RPMI8226 (cell line): Measurements from ENCODE around the gene TOM1L2.
"Not testable (repeated sequence)": the region's sequence is repeated elsewhere in the genome, so short reads cannot be mapped to it uniquely, and the experiment has no call there.

Experiments
- DNase-seq: peaks from one replicate; pipeline ENCODE4 v3.0.0-alpha.2; 2015

TOM1L2 gene

DNA sequence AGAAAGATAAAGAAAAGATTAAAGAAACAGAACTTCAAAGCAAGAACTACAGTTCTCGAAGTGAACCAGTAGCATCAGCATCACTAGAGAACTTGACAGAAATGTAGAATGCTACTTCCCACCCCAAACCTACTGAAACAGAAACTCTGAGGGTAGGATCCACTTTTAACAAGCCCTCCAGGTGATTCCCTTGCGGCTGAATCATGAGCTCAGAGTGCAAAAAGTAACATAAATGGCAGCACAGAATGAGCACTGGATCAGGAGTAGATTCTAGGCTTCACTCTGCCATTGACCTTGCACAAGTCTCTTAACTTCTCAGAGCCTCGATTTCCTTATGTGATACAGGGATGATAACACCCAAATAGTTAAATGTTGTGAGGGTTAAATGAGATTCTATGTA, 5.8 kb downstream of the TOM1L2 start:
- no peak for DNase-seq

- DNase-seq = no peak
Observed at GRCh38 chr17:17965152-17965721, 7.0 kb downstream of the TOM1L2 start.

- DNase-seq = no peak
Observed at GRCh38 chr17:17964710-17965109, 7.5 kb downstream of the TOM1L2 start.

DNA sequence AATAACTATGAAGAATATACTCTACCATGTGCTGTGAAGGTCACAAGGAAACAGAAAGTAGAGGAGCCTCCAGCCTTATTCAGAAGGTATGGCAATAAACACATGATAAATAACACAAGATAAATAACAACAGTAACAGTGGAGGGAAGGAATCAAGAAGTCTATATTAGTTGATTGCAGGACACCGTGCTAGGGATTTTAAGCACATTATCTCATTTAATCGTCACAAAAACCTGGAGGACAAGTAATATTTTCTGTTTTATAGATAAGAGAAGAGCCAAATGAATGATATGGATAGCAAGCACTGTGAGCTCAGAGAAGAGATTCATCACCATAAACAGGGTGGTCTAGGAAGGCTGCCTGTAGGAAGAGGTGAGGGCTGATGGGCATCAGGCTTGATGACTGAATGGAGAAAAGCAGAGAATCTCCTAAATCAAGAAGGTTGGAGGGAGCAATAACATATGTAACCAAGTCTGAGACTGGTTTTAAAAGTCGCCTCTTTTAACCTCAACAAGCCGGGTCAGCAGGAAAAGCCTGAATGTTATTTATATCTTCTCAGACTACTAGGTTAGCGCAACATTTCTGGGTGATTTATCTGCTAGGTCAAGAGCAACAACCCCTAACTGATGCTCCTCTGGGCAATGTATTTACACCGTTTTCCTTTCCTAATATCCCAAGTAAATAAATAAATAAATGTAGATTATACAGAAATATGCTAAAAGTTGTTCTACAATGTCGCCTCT, 8.3 kb downstream of the TOM1L2 start:
- DNase-seq = peak; percentile 37

DNA sequence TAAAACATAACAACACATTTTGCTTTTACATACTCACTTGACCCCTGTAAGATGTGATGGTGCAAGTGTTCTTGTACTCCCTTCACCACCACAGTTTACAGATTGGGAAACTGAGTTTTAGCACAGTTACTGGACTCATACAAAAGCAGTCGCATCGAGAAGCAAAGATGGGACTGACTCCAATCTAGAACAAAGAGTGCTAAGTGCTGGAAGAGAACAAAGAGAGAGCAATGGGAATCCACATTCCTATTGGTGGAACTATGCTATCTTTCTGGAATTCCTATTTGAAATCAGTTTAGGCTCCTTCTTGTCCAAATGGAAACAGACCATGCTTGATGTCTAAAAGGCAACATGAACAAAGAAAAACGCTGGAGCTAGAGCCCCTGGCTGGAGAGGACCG, 9.1 kb downstream of the TOM1L2 start:
- DNase-seq = no peak

DNA sequence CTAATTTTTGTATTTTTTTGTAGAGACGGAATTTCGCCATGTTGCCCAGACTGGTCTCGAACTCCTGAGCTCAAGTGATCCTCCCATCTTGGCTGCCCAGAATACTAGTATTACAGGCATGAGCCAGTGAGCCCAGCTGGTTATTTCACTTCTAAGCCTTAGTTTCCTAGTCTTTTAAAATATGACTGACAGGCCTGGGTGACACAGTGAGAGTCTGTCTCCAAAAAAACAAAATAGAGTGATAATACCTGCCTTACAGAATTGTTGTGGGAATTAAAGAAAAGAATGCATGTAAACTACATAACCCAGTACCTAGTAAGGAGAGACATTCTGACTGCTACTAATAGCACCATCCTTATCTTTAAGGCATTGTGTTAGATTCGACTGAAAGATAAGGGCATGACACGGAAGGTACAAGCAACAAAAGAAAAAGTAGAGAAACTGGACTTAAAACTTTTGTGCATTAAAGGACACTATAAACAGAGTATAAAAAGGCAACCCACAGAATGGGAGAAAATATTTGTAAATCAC, 11.6 kb downstream of the TOM1L2 start:
- no peak for DNase-seq

DNA sequence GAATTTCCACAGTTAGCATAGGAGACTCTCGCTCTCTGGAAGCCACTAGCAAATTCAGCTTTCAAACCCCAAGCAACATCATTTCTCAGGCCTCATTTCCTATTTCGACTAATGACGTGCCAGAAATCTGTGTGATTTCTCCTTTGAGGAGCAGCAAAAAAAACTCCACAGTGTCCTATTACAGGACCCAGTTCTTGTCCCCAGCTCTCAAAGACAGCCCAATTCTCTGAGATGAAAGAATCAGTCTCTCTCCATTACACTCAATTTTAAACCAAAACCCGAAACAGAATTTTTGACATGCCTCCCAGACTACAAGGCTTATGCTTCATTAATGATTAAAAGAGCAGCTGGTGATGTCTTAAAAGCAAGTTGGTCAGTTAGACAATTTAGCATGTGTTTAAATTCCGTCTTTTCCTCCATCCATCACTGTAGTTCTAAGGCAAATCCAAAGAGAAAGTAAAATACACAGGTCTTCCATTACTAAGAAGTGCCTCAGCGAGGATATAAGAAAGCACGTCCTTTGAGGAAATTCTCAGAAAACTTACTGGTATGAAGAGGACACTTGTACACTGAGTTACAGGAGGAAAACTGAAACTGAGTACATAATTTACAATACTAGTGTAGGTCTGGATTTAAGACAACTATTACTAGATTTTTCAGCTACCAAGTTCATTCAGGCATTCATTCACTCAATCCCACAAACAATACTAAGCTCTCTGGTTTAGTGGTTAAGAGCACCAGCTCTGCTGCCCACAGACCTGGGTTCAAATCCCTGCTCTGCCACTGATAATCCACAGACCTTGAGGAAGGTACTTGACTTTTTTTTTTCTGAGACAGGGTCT, 12.5 kb downstream of the TOM1L2 start:
- DNase-seq = no peak

DNA sequence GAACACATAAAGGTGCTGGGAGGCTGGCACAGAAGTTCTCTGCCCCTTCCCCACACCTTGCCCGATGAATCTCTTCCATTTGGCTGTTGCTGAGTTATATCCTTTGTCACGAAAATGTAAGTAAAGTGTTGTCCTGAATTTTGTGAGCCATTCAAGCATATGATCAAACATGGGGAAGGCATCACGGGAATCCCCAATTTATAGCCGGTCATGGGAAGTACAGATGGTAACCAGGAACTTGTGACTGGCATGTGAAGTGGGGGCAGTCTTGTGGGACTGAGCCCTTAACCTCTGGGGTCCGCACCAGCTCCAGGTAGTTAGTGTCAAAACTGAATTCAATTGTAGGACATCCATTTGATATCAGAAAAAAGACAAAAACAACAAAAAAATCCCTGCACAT, 13.2 kb downstream of the TOM1L2 start:
- no peak for DNase-seq

DNA sequence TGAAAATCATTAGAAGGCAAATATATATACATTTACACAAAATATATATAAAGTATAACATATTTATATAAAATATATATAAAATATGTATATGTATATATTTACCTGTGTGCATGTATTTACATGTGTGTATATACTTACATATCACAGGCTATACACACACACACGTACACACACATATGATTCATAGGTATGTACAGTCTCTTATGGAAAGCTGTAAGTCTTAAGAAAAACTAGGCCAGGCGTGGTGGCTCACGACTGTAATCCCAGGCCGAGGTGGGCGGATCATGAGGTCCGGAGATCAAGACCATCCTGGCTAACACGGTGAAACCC, 14.7 kb downstream of the TOM1L2 start:
- no peak for DNase-seq

DNA sequence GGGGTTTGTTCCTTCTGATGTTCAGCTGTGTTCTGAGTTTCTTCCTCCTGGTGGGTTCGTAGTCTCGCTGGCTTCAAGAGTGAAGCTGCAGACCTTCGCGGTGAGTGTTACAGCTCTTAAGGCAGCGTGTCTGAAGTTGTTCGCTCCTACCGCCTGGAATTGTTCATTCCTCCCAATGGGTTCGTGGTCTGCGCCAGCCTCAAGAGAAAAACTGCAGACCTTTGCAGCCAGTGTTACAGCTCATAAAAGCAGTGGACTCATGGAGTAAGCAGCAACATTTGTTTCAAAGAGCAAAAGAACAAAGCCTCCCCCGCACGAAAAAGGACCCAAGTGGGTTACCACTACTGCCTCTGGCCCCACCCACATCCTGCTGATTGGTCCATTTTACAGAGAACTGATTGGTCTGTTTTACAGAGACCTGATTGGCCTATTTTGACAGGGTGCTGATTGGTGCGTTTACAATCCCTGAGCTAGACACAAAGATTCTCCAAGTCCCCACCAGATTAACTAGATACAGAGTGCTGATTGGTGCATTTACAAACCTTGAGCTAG, 16.3 kb downstream of the TOM1L2 start:
- not testable (repeated sequence) for DNase-seq

DNA sequence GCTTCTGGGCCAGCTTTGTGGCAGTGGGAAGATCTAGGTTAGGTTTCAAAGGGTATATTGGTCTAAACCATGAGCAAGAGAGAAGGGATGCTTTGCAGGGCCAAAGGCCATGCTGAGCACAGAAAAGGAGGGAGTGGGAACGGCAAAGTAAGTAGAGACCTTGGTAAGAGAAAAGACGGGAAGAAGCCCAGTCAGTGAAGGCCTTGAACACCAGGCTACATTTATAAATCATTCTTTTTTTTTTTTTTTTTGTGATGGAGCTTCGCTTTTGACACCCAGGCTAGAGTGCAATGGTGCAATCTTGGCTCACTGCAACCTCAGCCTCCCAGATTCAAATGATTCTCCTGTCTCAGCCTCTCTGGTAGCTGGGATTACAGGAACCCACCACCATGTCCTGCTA, 18.1 kb downstream of the TOM1L2 start:
- DNase-seq = no peak

GRCh38 chr17:17952691-17953090, 19.5 kb downstream of the TOM1L2 start:
- DNase-seq = no peak

DNA sequence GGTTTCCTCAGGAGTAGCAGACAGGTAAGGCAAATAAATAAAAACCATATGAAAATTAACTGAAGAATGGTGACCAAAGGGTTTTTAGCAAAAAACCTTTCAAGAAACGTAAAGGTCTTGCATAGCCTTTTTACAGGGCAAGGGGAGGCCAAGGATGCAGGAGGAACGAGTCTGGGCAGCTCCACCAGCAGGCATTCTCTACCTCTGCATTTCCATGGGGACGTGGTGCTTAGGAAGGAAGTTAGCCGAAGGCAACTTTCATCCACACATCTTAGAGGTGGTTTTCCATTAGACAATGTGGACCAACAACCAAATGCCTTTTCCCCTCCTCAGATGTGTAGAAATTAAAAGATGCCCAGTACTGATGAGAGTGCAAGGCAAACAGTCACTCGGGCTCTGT, 20.7 kb downstream of the TOM1L2 start:
- no peak for DNase-seq

GRCh38 chr17:17950806-17951205, 21.4 kb downstream of the TOM1L2 start:
- DNase-seq = no peak

DNA sequence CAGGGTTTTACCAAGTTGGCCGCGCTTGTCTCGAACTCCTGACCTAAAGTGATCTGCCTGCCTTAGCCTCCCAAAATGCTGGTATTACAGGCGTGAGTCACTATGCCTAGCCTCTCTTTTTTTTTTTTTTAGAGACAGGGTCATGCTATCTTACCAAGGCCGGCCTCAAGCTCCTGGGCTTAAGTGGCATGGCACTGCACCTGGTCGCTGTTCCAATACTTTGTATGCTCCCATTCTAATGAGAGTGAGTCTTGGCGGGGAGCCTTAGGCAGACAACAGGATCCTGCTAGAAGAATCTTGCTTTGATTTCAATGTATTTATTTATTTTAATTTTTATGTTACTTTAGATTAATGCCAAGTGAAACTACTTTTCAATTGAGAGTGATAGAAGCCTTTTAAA, 21.9 kb downstream of the TOM1L2 start:
- DNase-seq = no peak

DNA sequence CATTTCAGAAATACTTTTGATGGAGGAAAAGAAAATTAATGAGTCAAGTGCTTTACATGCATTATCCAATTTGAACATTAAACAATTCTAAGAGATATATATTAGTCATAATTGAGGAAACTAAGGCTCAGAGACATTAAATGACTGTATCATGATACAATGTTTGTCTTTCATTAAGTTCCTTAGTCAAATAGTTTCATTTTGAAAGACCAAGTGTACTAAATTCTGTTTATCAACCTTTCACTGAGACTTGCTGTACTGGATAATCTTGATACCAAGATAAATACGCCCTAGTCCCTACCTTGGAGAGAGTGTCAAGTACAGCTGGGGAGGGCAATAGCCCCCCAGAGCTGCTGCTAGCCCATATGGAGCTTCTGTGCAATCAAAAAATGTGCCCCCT, 24.2 kb downstream of the TOM1L2 start:
- no peak for DNase-seq

DNA sequence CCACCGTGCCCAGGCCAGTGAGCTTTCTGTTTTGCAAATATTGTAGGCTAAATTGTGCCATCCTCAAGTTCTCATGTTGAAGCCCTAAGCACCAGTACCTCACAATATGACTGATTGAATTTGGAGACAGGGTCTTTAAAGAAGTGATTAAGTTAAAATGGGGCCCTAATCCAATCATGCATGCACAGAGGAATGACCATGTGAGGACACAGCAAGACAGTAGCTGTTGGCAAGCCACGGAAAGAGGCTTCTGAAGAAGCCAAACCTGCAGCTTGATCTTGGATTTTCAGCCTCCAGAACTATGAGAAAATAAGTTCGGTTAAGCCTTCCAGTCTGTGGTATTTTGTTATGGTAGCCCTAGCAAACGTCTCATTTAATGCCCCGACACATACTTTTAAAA, 24.9 kb downstream of the TOM1L2 start:
- no peak for DNase-seq

DNA sequence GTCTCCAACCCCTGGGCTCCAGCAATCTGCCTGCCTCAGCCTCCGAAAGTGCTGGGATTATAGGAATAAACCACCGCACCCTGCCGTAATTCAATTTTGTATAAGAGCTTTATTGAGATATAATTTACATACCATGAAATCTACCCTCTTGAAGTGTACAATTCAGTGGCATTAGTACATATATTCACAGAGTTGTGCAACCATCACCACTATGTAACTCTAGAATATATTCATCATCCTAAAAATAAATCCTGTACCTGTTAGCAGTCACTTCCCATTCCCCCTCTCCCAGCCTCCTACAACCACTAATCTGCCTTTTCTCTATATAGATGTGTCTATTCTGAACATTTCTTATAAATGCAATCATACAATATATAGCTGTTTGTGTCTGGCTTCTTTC, 26.1 kb downstream of the TOM1L2 start:
- no peak for DNase-seq

DNA sequence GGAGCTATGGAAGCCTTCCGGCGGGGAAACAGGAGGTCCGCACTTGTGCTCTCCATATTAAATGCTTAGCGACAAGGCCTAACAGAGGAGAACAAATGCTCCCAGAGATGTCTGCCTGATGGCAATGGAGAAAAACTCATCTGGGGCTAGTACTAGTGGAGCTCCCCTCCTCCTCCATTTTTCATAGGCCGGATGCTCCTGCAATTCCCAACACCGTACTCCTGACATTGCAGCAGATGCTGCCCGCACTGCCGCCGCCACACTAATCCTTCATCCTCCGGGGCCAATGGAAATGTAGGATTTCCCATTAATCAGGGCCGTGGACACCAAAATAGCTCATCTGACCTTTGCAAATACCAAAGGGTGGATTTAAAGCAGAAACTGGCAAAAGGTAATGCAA, 27.5 kb downstream of the TOM1L2 start:
- DNase-seq = no peak

DNA sequence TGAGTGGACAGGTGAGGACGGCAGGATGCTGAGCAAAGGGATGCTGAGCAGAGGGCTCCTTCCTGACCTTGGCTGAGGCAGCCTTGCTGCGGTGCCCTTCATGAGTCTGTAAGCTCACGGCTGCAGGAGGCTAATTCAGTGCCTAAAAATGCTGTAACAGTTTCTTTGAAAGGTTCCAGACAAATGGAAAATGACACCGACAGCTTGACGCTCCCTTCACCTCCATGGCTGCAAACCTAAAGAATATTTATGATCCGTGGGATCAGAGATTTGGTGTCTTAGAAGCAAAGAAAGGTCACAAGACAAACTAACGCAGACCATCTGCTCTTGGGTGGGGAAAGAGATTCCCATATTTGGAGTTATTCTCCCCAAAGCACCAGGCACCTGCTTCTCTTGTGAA, 28.0 kb downstream of the TOM1L2 start:
- no peak for DNase-seq

- DNase-seq = no peak
Observed at GRCh38 chr17:17943281-17943984, 28.8 kb downstream of the TOM1L2 start.

GRCh38 chr17:17942846-17943245, 29.4 kb downstream of the TOM1L2 start:
- DNase-seq = no peak

- no peak for DNase-seq
Observed at GRCh38 chr17:17941015-17941414, 31.2 kb downstream of the TOM1L2 start.
